Measurements from ENCODE around the gene LATS2. TPM values are rescaled to one million over a fixed set of nuclear protein-coding genes. Genes with fewer than 3 reads are reported as not detected.

LATS2 gene
- total and polyA plus RNA-seq, 2 of the 8 experiments (the other 6 are each of a cell fraction or from before 2014, with no cell fraction given) = 8.3 to 26.2 TPM

GRCh38 chr13:21086929-21087328, 25.5 kb upstream of the LATS2 start (continued):
- TF ChIP-seq, protein P1, sequence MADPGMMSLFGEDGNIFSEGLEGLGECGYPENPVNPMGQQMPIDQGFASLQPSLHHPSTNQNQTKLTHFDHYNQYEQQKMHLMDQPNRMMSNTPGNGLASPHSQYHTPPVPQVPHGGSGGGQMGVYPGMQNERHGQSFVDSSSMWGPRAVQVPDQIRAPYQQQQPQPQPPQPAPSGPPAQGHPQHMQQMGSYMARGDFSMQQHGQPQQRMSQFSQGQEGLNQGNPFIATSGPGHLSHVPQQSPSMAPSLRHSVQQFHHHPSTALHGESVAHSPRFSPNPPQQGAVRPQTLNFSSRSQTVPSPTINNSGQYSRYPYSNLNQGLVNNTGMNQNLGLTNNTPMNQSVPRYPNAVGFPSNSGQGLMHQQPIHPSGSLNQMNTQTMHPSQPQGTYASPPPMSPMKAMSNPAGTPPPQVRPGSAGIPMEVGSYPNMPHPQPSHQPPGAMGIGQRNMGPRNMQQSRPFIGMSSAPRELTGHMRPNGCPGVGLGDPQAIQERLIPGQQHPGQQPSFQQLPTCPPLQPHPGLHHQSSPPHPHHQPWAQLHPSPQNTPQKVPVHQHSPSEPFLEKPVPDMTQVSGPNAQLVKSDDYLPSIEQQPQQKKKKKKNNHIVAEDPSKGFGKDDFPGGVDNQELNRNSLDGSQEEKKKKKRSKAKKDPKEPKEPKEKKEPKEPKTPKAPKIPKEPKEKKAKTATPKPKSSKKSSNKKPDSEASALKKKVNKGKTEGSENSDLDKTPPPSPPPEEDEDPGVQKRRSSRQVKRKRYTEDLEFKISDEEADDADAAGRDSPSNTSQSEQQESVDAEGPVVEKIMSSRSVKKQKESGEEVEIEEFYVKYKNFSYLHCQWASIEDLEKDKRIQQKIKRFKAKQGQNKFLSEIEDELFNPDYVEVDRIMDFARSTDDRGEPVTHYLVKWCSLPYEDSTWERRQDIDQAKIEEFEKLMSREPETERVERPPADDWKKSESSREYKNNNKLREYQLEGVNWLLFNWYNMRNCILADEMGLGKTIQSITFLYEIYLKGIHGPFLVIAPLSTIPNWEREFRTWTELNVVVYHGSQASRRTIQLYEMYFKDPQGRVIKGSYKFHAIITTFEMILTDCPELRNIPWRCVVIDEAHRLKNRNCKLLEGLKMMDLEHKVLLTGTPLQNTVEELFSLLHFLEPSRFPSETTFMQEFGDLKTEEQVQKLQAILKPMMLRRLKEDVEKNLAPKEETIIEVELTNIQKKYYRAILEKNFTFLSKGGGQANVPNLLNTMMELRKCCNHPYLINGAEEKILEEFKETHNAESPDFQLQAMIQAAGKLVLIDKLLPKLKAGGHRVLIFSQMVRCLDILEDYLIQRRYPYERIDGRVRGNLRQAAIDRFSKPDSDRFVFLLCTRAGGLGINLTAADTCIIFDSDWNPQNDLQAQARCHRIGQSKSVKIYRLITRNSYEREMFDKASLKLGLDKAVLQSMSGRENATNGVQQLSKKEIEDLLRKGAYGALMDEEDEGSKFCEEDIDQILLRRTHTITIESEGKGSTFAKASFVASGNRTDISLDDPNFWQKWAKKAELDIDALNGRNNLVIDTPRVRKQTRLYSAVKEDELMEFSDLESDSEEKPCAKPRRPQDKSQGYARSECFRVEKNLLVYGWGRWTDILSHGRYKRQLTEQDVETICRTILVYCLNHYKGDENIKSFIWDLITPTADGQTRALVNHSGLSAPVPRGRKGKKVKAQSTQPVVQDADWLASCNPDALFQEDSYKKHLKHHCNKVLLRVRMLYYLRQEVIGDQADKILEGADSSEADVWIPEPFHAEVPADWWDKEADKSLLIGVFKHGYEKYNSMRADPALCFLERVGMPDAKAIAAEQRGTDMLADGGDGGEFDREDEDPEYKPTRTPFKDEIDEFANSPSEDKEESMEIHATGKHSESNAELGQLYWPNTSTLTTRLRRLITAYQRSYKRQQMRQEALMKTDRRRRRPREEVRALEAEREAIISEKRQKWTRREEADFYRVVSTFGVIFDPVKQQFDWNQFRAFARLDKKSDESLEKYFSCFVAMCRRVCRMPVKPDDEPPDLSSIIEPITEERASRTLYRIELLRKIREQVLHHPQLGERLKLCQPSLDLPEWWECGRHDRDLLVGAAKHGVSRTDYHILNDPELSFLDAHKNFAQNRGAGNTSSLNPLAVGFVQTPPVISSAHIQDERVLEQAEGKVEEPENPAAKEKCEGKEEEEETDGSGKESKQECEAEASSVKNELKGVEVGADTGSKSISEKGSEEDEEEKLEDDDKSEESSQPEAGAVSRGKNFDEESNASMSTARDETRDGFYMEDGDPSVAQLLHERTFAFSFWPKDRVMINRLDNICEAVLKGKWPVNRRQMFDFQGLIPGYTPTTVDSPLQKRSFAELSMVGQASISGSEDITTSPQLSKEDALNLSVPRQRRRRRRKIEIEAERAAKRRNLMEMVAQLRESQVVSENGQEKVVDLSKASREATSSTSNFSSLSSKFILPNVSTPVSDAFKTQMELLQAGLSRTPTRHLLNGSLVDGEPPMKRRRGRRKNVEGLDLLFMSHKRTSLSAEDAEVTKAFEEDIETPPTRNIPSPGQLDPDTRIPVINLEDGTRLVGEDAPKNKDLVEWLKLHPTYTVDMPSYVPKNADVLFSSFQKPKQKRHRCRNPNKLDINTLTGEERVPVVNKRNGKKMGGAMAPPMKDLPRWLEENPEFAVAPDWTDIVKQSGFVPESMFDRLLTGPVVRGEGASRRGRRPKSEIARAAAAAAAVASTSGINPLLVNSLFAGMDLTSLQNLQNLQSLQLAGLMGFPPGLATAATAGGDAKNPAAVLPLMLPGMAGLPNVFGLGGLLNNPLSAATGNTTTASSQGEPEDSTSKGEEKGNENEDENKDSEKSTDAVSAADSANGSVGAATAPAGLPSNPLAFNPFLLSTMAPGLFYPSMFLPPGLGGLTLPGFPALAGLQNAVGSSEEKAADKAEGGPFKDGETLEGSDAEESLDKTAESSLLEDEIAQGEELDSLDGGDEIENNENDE (IDR thresholded peaks at IDR 0.05; ENCODE audit: insufficient replicate concordance, low read length) = no peak
- TF ChIP-seq EZH2 (IDR thresholded peaks at IDR 0.05; ENCODE audit: low read depth, low read length, severe bottlenecking) (no peak), CHD2 (IDR thresholded peaks at IDR 0.05; ENCODE audit: low read length) (no peak), KDM4A (IDR thresholded peaks at IDR 0.05; ENCODE audit: low read depth, low read length, severe bottlenecking) (no peak), CBX5 (IDR thresholded peaks at IDR 0.05; ENCODE audit: low read depth, low read length) (no peak), SAP30 (IDR thresholded peaks at IDR 0.05; ENCODE audit: insufficient read depth, insufficient replicate concordance, low read length) (no peak)
- TF ChIP-seq, protein P2, sequence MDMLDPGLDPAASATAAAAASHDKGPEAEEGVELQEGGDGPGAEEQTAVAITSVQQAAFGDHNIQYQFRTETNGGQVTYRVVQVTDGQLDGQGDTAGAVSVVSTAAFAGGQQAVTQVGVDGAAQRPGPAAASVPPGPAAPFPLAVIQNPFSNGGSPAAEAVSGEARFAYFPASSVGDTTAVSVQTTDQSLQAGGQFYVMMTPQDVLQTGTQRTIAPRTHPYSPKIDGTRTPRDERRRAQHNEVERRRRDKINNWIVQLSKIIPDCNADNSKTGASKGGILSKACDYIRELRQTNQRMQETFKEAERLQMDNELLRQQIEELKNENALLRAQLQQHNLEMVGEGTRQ (IDR thresholded peaks at IDR 0.05; ENCODE audit: low read length) = no peak
- TF ChIP-seq, protein P3, sequence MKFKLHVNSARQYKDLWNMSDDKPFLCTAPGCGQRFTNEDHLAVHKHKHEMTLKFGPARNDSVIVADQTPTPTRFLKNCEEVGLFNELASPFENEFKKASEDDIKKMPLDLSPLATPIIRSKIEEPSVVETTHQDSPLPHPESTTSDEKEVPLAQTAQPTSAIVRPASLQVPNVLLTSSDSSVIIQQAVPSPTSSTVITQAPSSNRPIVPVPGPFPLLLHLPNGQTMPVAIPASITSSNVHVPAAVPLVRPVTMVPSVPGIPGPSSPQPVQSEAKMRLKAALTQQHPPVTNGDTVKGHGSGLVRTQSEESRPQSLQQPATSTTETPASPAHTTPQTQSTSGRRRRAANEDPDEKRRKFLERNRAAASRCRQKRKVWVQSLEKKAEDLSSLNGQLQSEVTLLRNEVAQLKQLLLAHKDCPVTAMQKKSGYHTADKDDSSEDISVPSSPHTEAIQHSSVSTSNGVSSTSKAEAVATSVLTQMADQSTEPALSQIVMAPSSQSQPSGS (IDR thresholded peaks at IDR 0.05; ENCODE audit: low read length) = no peak
